Ovary (tissue), 3 donors: ENCODE measurements around the gene TANK.

Experiments
- CTCF ChIP-seq, 3 donors: fragments of 450-650 bp in 2 of 3; fragments of 200-600 bp in 1 of 3; IDR thresholded peaks; one replicate each; pipeline versions ENCODE4 v1.5.1 to v1.8.0; 2016 to 2022; ENCODE audit warnings: antibody characterized with exemption in 3 of 3, mild to moderate bottlenecking in 1 of 3
- EP300 ChIP-seq: sonication (generic); formaldehyde crosslinking; IDR thresholded peaks from one replicate; pipeline ENCODE4 v1.6.1; 2017; ENCODE audit warnings: antibody characterized with exemption
- POLR2A ChIP-seq: fragments of 450-650 bp; IDR thresholded peaks from one replicate; pipeline ENCODE4 v1.6.1; 2017; ENCODE audit warnings: antibody characterized with exemption, mild to moderate bottlenecking, moderate library complexity
- donor health status: DM: no; HTN: no; CAD: no.

DNA sequence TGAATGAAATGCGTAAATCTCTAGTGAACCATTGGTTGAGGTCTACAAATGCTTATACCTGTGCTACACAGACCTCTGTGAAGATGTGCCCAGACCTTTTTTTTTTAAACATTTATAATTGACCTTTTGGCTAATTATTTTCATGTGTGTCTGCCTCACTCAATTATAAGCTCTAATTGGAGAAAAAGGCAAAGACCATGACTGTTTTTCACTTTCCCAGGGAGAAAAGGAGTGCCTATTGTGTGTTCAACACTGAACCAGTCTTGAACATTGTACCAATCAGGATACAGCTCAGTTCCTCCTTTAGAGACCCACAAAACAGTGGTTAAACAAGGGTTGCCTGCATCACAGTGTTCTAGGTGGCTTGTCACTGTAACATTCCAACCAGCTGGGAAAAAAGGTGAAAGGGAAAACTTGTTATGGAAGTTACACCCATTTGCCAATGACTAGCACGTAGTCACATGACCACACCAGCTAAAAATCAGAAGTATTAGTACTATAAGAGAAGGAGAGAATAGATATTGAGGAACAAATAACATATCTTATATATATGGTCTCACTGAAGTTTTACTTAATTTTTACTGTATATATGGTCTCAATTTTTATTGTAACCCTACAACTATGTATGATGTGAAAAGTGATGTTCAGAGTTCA lies 13.4 kb downstream of the TANK start:
- no peak for TF ChIP-seq CTCF (IDR thresholded peaks at IDR 0.05)
- TF ChIP-seq POLR2A = no peak
- no peak for TF ChIP-seq EP300
